LNCaP clone FGC (cell line): ENCODE data around the gene FAM120A.

Experiments
- DNase-seq: peaks from one replicate; pipeline ENCODE4 v3.0.0-alpha.2; 2011; ENCODE audit warnings: low read depth
- H3K4me3 ChIP-seq: 2 replicates; pipeline ENCODE4 v1.5.1; 2011; ENCODE audit warnings: mild to moderate bottlenecking, low read depth, low read length, control low read depth
- TF ChIP-seq, protein P1 (sequence below): IDR thresholded peaks from 2 replicates; pipeline ENCODE4 v1.5.1; 2012; ENCODE audit warnings: mild to moderate bottlenecking; ENCODE audit not compliant: control insufficient read depth, insufficient read depth; ENCODE audit errors: extremely low read depth

FAM120A gene

DNA sequence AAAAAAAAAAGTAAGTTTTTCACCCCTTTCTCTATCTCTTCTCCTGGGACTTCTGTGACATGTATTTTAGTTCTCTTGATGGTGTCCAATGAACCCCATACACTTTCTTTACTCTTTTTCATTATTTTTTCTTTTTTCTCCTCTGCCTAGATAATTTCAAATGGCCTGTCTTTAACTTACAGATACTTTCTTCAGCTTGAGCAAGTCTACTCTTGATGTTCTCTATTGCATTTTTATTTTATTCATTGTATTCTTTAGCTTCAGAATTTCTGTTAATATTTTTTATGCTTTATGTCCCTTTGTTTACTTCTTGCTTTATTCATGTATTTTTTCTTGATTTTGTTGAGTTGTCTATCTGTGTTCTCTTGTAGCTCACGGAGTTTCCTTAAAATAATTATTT lies 32.5 kb upstream of the FAM120A start:
- TF ChIP-seq, protein P1, sequence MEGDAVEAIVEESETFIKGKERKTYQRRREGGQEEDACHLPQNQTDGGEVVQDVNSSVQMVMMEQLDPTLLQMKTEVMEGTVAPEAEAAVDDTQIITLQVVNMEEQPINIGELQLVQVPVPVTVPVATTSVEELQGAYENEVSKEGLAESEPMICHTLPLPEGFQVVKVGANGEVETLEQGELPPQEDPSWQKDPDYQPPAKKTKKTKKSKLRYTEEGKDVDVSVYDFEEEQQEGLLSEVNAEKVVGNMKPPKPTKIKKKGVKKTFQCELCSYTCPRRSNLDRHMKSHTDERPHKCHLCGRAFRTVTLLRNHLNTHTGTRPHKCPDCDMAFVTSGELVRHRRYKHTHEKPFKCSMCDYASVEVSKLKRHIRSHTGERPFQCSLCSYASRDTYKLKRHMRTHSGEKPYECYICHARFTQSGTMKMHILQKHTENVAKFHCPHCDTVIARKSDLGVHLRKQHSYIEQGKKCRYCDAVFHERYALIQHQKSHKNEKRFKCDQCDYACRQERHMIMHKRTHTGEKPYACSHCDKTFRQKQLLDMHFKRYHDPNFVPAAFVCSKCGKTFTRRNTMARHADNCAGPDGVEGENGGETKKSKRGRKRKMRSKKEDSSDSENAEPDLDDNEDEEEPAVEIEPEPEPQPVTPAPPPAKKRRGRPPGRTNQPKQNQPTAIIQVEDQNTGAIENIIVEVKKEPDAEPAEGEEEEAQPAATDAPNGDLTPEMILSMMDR = no peak
- no peak overlapping the region for H3K4me3 ChIP-seq
- DNase-seq = no peak

DNA sequence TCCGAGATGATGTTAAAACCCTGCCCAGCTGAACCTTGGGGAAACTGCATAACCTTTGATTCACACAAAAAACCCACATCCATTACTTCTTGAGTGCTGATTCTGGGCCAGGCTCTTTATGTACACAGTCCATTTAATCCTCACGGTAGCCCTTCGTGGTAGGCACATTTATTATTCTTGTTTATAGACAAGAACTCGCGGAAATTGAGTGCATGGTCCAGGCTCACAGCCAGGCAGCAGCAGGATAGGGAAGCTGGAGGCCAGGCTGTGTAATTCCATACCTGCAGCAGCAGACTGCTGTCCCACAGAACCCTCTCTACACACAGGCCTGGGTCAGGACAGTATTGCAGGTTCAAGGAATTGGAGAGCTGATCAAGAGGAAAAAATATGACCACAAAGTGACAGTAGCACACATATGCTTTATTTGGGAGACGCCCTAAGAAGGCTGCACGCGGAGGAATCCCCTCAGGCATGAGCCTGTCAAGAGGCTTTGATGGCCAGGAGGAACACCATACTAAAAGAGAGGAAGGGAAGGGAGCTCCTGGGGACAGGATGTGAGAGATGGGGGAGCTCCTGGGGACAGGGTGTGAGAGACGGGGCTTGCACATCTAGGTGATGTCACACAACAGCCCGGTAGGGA lies 28.4 kb upstream of the FAM120A start:
- DNase-seq = peak; percentile 22
- H3K4me3 ChIP-seq = no peak overlapping the region
- TF ChIP-seq, protein P1 = no peak

DNA sequence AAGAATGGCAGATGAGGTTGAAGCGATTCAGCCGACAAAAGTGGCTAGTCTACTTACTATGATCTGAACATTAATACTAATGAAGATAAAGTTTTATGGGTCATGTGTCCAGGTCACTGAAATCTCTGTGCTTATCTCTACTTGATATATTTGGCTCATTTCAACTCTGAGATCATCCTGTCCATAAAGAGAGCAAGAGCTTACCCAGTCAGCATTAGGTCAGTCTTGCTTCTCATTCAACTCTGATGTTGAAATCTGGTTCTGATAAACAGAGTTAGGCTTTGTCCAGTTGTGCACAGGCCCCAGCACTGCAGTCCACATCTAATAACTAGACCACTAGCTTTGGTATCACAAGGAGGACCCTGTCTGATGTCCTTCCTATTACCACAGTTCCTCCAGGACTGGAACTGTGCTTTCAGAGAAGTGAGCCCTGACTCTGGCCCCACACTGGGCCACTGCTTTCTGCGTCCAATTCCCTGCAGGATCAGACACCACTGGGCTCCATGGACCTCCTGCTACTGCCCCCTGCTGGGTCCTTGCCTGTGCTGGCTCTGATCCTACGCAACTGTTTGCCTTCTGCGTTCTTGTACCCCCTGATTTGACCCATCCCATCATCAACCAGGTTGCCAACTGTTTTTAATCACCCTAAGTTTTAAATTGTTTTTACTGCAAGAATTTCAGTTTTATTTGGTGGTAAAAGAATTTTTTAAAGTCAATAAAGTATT lies 23.7 kb upstream of the FAM120A start:
- no peak overlapping the region for H3K4me3 ChIP-seq
- DNase-seq = no peak
- TF ChIP-seq, protein P1 = peak; percentile 39; the same call in 1 of the 2 replicates

DNA sequence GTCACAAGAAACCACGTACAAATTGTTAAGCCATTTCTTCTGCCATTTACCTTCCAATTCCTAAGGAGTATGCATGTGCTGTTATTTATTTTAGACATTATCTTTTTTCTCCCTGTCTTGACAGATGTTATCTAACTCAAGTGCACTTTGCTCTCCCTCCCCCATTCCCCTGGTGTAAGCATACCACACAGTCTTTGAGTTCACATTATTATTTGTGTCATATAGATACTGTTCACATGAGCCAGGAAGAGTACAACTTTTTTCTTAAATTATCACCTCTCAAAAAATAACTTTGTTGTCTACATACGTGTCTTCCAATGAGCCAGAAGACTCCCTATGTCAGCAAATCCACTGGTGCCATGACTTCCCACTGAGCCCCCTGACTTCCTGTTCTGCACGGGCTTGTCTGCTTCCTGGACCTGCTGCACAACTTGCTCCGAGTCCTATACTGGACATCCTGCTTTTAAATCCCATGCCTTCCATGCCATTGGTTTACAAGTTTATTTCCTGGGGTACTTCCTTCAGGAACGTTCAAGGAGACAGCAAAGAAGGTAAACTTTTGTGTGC lies 19.9 kb upstream of the FAM120A start:
- H3K4me3 ChIP-seq = no peak overlapping the region
- no peak for DNase-seq
- TF ChIP-seq, protein P1 = no peak

DNA sequence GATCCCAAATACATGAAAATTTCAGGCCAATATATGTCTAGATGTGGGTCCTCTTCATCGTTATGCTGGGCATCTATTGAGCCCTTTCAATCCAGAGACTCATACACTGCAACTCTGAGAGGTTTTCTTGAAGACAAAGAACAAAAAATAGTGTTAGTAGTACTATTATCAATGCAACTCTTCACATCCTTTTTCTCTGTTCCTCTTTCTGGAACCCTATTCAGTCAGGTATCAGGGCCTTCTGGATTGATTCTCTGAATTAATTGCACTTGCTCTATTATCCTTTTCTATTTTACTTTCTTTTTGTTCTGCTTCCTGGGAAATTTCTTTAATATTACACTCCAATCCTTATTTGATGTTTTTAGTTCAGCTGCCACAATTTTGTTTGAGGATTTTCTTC lies 18.5 kb upstream of the FAM120A start:
- no peak for DNase-seq
- TF ChIP-seq, protein P1 = no peak
- H3K4me3 ChIP-seq = no peak overlapping the region

DNA sequence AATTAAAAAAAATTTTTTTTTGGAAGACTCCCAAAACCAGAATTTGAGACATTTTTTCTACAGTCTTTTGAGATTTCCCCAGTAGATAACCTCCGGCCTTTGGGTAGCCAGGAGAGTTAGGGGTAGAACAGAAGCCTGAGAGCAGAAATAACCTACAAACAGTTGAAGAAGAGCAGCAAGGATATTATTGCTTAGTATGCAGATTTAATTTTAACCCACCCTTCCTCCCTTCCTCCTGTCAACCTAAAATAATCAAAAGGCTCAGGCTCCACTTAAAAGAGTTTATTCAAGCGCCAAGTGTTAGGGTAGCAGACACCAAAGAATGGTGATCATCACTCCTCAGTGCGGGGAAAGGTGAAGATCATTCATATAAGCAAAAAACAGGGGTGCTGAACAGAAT lies 17.4 kb upstream of the FAM120A start:
- no peak overlapping the region for H3K4me3 ChIP-seq
- TF ChIP-seq, protein P1 = no peak
- DNase-seq = no peak
